ENCODE results near the gene KCNG2.

Gene KCNG2

DNA sequence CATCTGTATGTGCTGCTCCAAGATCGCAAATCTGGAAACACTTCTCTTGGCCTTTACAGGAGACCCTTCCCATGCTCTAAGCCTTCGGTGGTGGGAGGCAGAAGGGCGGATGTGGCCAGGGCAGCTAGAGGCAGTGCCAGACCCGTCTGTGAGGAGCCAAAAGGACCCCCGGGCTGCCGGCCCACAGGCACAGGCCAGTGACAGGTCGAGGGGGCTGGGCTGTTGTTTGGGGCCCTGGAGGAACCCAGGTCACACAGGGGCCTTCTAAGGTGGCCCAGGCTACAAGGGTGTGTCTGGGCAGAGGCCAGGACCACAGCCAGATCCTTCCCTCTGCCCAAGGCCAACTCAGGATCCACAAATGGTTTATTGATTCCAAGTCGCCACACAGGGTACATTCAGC, 104.3 kb downstream of the KCNG2 start:
- Histone ChIP-seq H3K9me3 (peaks cover 11% of the 10 kb centered on the region), H3K27me3 (no peaks in the 10 kb centered on the region), H3K27ac (no peak overlapping the region), H3K36me3 (peaks cover 26% of the 10 kb centered on the region), H3K4me1 (ENCODE audit: control insufficient read depth in 1 of 2, insufficient read depth in 1 of 2, low read depth in 1 of 2, low read length in 1 of 2) (no peaks in the 10 kb centered on the region), H3K4me3 (ENCODE audit: low read depth in 1 of 2, low read length in 1 of 2) (no peak overlapping the region)
- no peak for TF ChIP-seq CTCF (IDR thresholded peaks at IDR 0.05)

DNA sequence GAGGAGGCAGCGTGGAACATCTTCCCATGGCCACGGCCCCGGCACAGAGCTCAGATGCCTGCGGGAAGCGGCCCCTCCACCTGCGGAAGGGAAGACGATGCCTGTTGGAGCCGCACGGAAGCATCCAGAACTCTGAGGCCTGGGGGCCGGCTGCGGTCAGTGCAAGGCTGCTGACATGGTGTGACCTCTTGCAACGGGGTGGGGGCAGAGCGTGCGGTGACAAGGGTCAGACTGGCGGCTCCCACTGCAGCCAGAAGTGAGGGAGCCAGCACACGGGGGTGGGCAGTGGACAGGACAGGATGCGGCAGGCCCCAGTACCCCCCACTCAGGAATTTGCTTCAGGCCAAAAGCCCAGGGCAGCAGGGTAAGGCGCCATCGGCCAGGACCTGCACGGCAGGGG, 104.9 kb downstream of the KCNG2 start:
- TF ChIP-seq CTCF (IDR thresholded peaks at IDR 0.05), result no peak
- peaks cover 11% of the 10 kb centered on the region for H3K9me3 ChIP-seq

DNA sequence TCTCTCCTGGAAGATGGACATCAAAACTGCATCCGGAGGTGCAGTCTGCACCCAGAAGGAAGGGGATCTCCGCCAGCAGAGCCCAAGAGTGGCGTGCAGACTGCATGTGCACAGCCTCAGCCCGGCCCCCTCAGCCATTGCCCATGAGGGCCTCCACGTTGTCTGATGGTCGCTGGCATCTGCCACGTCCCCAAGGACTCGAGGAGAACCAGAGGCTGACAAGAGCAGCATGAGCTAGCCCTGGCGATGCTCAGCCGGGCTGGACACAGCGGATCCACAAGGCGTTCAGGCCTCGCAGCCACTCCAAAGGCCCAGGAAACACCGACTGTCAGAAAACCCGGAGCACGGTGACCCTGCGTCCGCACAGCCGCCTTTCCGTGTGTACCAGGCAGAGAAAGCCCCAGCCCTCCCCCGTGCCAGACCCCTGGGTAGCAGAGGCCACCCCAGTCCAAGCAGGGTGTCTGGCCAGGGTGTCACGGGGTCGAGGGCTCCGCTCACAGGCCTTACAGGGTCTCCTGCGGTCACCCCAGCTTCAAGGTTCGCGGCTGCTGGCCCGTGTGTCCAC, 105.4 kb downstream of the KCNG2 start:
- Histone ChIP-seq H3K4me3 (ENCODE audit: low read depth in 1 of 2, low read length in 1 of 2) (no peak overlapping the region), H3K9me3 (peaks cover 11% of the 10 kb centered on the region)

More for the DNA sequence above, 104.9 kb downstream of the KCNG2 start:
- no peak overlapping the region for H3K27ac ChIP-seq
- no peaks in the 10 kb centered on the region for H3K4me1 ChIP-seq (ENCODE audit: control insufficient read depth in 1 of 2, insufficient read depth in 1 of 2, low read depth in 1 of 2, low read length in 1 of 2)
- no peaks in the 10 kb centered on the region for H3K27me3 ChIP-seq
- H3K36me3 ChIP-seq, result peaks cover 26% of the 10 kb centered on the region
- H3K4me3 ChIP-seq (ENCODE audit: low read depth in 1 of 2, low read length in 1 of 2), result no peak overlapping the region

DNA sequence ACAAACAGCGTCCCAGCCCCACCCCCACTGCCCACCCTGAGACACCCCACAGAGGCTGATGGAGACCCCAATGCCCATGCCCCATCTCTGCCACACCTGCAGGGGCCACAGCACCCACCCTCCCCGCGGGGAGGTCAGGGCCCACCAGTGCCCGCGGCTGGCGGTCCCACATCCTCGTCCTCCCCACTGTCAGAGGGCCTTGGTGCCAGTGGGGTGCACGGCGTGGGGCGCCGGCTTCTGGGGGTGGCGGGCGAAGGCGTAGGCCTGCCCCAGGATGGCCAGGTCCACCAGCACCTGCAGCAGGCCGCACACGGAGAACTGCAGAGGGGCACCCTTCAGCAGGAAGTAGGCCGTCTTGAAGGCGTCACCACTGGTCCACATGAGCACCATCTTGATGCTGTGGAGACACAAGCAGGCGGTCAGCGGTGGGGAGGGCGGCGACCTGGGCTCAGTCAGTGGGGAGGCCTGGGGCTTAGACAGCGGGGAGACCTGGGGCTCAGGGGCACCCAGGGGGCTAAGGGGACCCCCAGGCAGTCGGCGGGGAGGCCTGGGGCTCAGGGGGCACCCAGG, 106.1 kb downstream of the KCNG2 start:
- Histone ChIP-seq H3K4me3 (ENCODE audit: low read depth in 1 of 2, low read length in 1 of 2) (no peak overlapping the region), H3K9me3 (peaks cover 9% of the 10 kb centered on the region), H3K4me1 (ENCODE audit: control insufficient read depth in 1 of 2, insufficient read depth in 1 of 2, low read depth in 1 of 2, low read length in 1 of 2) (no peaks in the 10 kb centered on the region), H3K27me3 (no peaks in the 10 kb centered on the region), H3K36me3 (peaks cover 26% of the 10 kb centered on the region), H3K27ac (no peak overlapping the region)
- TF ChIP-seq CTCF (IDR thresholded peaks at IDR 0.05), result no peak

More for the DNA sequence above, 105.4 kb downstream of the KCNG2 start:
- no peaks in the 10 kb centered on the region for H3K4me1 ChIP-seq (ENCODE audit: control insufficient read depth in 1 of 2, insufficient read depth in 1 of 2, low read depth in 1 of 2, low read length in 1 of 2)
- H3K27me3 ChIP-seq, result no peaks in the 10 kb centered on the region
- H3K36me3 ChIP-seq, result peaks cover 26% of the 10 kb centered on the region
- no peak overlapping the region for H3K27ac ChIP-seq
- no peak for TF ChIP-seq CTCF (IDR thresholded peaks at IDR 0.05)

GRCh38 chr18:79904357-79905147, 106.8 kb downstream of the KCNG2 start:
- Histone ChIP-seq H3K9me3 (peaks cover 2% of the 10 kb centered on the region), H3K4me3 (ENCODE audit: low read depth in 1 of 2, low read length in 1 of 2) (no peak overlapping the region), H3K4me1 (ENCODE audit: control insufficient read depth in 1 of 2, insufficient read depth in 1 of 2, low read depth in 1 of 2, low read length in 1 of 2) (no peaks in the 10 kb centered on the region), H3K27ac (no peak overlapping the region), H3K27me3 (no peaks in the 10 kb centered on the region), H3K36me3 (peaks cover 26% of the 10 kb centered on the region)
- no peak for TF ChIP-seq CTCF (IDR thresholded peaks at IDR 0.05)

Data from neutrophil (primary cell).